GM10266 (cell line): Measurements from ENCODE around the gene LPCAT4.
A peak's percentile ranks its signal among the peaks of the same experiment; 100 is the strongest.
"Not testable (repeated sequence)": the region's sequence is repeated elsewhere in the genome, so short reads cannot be mapped to it uniquely, and the experiment has no call there.

Experiments used
- DNase-seq: peaks from one replicate; pipeline ENCODE4 v3.0.0; 2012; ENCODE audit errors: extremely low spot score
- CTCF ChIP-seq: IDR thresholded peaks from 2 replicates; pipeline ENCODE4 v1.5.1; 2012; ENCODE audit warnings: mild to moderate bottlenecking, low read depth; ENCODE audit not compliant: control insufficient read depth, insufficient read depth; ENCODE audit errors: missing control alignments

The LPCAT4 gene

DNA sequence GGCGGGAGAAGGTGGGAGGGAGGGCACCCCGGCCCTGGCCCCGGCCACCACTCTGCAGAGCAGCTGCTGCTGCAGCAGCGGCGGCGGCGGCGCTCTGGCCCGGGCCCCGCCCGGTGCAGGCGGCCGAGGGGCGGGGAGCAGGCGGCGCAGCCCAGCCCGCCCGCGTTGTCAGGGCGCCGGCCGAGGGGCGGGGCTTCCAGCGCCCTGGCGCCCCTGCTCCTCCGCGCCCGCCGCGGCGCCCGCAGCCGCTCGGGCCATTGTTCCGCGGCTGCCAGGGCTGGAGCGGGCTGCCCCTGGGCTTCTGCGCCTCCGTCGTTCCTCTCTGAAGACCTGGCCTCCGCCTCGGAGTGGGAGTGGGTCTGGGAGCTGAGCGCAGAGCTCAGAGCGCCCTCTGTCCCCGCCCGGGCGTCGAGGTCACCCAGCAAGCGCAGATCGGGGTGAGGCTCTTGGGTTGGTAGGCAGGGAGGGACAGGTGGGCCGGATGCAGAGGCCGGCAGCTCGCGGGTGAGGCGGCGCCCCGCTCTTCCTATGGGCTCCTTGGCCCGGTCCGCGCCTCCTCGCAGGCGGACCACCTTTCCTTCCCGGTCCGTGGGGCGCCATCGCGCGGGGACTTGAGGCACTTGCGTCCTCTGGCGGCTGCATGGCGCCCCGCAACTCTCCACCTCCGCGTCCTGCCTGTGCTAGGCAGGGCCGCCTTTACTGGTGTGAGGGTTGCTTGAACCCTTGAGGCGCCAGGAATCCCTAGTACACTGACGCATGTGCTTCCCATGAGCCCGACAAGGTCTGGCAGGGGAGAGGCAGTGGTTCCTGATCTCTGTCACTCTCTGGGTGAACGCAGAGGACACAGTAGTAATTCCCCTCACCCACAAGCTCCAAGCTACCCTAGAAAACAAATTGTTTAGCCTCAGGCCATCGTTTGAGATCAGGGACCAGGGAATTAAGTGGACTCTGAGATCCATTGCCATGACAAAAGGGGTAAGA lies at the start of gene LPCAT4:
LPCAT4 (minus strand) TSS at position 96 of the 981 bp plus-strand sequence. CDS start 96 bp downstream, outside the sequence.
- DNase-seq: peak; percentile 97
- peak; percentile 99 for TF ChIP-seq CTCF

DNA sequence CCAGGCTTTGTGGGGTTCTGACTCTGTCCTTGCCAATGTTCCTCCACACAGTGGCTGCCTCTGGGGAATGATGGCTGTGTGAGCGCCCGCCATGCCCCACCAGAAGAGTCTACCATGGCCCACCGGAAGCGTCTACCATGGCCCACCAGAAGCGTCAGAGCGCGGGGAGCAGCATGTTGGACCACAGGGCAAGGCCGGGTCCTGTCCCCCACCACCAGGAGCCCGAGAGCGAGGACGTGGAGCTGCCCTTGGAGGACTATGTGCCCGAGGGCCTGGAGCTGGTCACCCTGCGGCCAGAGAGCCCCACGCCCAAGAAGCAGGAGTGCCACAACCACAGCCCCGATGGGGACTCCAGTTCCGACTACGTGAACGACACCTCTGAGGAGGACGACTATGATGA lies 42.5 kb upstream of the LPCAT4 start:
- not testable (repeated sequence) for DNase-seq

- DNase-seq: not testable (repeated sequence)
Observed at GRCh38 chr15:34408973-34409372, 42.0 kb upstream of the LPCAT4 start.

GRCh38 chr15:34403899-34404298 lies 36.9 kb upstream of the LPCAT4 start:
- DNase-seq: not testable (repeated sequence)

DNA sequence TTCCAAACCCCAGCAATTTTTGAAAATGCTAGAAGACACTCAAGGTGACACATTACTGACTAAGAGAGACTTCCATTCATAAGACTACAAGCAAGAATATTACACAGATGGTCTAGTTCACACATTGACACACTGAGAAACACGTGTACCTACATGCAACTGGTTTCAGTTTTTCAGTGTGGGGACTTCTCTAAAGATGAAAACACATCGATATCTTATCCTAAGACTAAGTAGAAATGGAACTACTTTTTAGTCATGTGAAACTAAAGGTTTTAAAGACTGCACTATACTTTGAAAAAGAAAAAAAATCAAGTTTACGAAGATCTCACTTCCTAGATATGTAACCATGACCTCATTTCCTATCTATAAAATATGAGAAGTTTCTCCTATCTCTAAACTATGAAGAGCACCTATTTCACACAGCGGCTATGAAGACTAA lies 36.2 kb upstream of the LPCAT4 start:
- not testable (repeated sequence) for DNase-seq

DNA sequence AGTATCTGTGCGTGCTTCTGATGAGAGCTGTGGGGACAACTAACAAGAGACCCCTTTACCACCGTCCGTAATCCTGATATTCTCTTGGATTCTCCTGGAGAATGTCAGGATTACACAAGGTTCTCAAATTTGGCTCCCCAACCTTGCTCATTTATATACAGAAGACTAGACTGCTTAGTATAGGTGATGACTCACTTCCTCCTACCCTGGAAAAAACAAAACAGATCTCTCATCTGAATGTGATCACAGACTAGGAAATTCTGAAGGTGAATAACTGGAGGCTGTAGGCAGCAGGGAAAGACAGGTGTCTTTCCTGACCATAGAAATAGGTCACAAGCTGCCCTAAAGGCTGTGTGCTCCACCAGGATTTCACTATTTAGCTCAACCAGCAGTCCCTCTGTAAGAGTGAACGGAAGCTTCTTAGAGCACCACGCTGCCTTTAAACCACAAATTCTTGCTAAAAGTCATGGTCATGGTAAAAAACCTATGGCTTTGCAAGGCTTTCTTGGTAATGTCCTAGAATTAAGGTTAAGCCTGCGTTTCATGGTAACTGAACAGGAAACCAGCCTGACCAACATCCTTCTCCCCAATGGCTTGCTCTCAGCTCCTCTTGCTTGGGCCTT lies 30.8 kb upstream of the LPCAT4 start:
- not testable (repeated sequence) for DNase-seq

GRCh38 chr15:34392981-34393380 lies 26.0 kb upstream of the LPCAT4 start:
- DNase-seq: not testable (repeated sequence)

GRCh38 chr15:34389594-34390086 lies 22.6 kb upstream of the LPCAT4 start:
- not testable (repeated sequence) for DNase-seq

- not testable (repeated sequence) for DNase-seq
Observed at GRCh38 chr15:34381829-34382521, 15.0 kb upstream of the LPCAT4 start.

DNA sequence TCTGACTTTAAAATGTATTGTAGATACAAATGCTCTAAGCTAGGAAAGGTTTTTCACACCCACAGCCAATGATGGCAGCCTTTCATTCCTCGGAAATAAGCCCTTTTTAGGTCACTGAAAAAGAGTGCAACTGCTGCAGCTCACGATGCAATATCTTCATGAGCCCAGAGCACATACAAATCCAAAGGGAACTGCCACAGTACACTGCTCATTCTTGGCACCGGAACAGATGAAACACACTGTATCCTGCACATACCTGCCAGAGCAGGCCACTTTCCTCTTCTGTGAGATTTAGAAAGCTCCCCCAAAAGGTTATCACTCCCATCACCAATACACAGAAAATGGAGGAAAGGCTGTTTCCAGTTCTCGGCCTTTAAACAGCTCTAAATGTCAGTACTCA lies 13.5 kb upstream of the LPCAT4 start:
- DNase-seq: not testable (repeated sequence)

DNA sequence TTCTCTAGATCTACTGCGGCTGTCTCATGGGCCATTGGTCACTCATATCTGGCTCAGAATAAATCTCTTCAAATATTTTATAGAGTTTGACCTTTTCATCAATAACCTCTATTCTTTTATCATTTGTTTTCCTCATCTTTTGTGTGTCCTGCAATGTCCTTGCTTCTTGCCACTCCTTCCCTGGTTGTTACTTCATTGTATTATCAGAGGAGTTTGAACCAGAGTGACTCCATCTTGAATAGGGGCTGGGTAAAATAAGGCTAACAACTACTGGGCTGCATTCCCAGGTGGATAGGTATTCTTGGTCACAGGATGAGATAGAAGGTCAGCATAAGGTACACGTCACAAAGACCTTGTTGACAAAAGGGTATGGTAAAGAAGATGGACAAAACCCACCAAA lies 9.9 kb upstream of the LPCAT4 start:
- no peak for TF ChIP-seq CTCF
- DNase-seq: no peak

GRCh38 chr15:34375541-34375940 lies 8.5 kb upstream of the LPCAT4 start:
- not testable (repeated sequence) for DNase-seq
